Neural crest cell (in vitro differentiated cells): ENCODE measurements around the gene TUBGCP3. TPM values are rescaled to one million over a fixed set of nuclear protein-coding genes. Genes with fewer than 3 reads are reported as not detected.

Source experiments
- DNase-seq: peaks from one replicate; pipeline ENCODE4 v3.0.0; 2021; ENCODE audit warnings: low read depth, mixed read lengths, low spot score
- H3K27ac Mint-ChIP-seq: one replicate; pipeline ENCODE4 v1.8.0; 2021; ENCODE audit warnings: mild to moderate bottlenecking, mixed read lengths; ENCODE audit not compliant: unreplicated experiment
- H3K27me3 Mint-ChIP-seq: 2 replicates; pipeline ENCODE4 v1.8.0; 2021; ENCODE audit warnings: low read depth, mild to moderate bottlenecking, mixed read lengths
- H3K36me3 Mint-ChIP-seq: 2 replicates; pipeline ENCODE4 v1.8.0; 2021; ENCODE audit warnings: low read depth, mild to moderate bottlenecking, mixed read lengths
- H3K4me1 Mint-ChIP-seq: 2 replicates; pipeline ENCODE4 v1.8.0; 2021; ENCODE audit warnings: mixed read lengths
- H3K4me3 Mint-ChIP-seq: one replicate; pipeline ENCODE4 v1.8.0; 2021; ENCODE audit warnings: mild to moderate bottlenecking, mixed read lengths
- H3K9me3 Mint-ChIP-seq: 2 replicates; pipeline ENCODE4 v1.8.0; 2021; ENCODE audit warnings: mixed read lengths
- CTCF ChIP-seq: fragments of 200-600 bp; sonication (generic); conservative IDR thresholded peaks from 2 replicates; pipeline ENCODE4 v1.5.0; 2021; ENCODE audit warnings: antibody characterized with exemption, mild to moderate bottlenecking
- total RNA-seq: library from RNA; stranded (reverse); gene quantifications from 2 replicates; pipeline ENCODE4 v1.2.1, GENCODE V29; 2021

The TUBGCP3 gene
- total RNA-seq, 1 donor from 2014 or later: 43.9 TPM

GRCh38 chr13:112608212-112608611 lies 20.3 kb upstream of the TUBGCP3 start:
- Mint-ChIP-seq H3K4me3 (no peak overlapping the region), H3K9me3 (no peaks in the 10 kb centered on the region), H3K36me3 (no peaks in the 10 kb centered on the region), H3K27ac (no peak overlapping the region), H3K27me3 (peaks cover 24% of the 10 kb centered on the region), H3K4me1 (peaks cover 12% of the 10 kb centered on the region)
- TF ChIP-seq CTCF: no peak
- DNase-seq: no peak

DNA sequence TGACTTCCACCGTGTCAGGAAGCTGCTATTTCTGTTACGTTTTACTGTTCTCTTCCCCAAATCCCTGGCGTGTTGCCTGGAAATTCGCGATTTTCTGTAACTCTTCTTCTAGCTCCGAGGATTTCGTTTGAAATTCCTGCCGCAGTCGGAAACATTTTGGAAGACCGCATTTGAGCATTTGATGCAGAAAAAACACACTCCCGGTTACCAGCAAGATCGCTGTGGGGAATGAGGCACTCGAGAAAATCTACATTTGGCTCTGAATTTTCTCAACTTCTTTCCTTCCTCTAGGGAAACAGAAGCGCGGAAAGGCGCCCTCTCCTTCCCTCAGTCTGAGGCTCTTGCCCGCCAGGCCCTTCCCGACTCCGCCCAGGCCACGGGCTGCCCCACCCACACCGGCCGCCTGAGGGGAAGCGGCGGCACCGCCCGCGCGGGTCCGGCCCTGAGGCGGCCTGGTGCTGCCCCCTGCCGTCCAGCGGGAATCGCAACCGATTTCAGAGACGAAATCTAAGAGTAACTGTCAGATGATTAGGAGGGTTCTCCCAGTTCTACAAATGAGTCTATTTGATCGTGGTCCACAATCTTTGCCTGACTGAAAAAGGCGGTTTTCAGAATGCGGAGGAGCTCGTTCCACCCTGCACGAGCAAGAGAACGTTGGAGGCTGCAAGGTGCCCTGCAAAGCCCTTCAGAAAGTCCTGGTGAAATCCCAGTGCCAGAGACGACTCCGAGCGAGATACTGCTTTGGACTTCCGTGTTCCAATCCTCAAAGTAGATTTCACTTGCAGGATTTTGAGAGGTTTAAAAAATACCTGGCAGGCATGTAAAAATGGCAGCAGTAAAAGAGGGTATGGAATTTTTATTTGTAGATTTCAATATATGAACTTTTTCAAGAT lies 18.4 kb upstream of the TUBGCP3 start:
- Mint-ChIP-seq H3K4me1 (peaks cover 24% of the 10 kb centered on the region), H3K4me3 (peak overlapping the region; percentile 84), H3K27me3 (peaks cover 21% of the 10 kb centered on the region), H3K36me3 (no peaks in the 10 kb centered on the region), H3K9me3 (no peaks in the 10 kb centered on the region), H3K27ac (peak overlapping the region; percentile 94)
- DNase-seq: peak; percentile 96
- peak; percentile 98 for TF ChIP-seq CTCF

GRCh38 chr13:112605531-112605990 lies 17.6 kb upstream of the TUBGCP3 start:
- Mint-ChIP-seq H3K27ac (peak overlapping the region; percentile 94), H3K27me3 (peaks cover 21% of the 10 kb centered on the region)
- TF ChIP-seq CTCF: no peak

GRCh38 chr13:112603641-112604225 lies 15.8 kb upstream of the TUBGCP3 start:
- no peak for DNase-seq
- no peak overlapping the region for H3K4me3 Mint-ChIP-seq
- no peak overlapping the region for H3K27ac Mint-ChIP-seq
- peaks cover 21% of the 10 kb centered on the region for H3K27me3 Mint-ChIP-seq
- no peaks in the 10 kb centered on the region for H3K36me3 Mint-ChIP-seq
- H3K4me1 Mint-ChIP-seq: peaks cover 24% of the 10 kb centered on the region
- no peaks in the 10 kb centered on the region for H3K9me3 Mint-ChIP-seq
- TF ChIP-seq CTCF: no peak

More at GRCh38 chr13:112605531-112605990, 17.6 kb upstream of the TUBGCP3 start:
- Mint-ChIP-seq H3K9me3 (no peaks in the 10 kb centered on the region), H3K4me1 (peaks cover 24% of the 10 kb centered on the region), H3K4me3 (peak overlapping the region; percentile 84), H3K36me3 (no peaks in the 10 kb centered on the region)
- DNase-seq: no peak

DNA sequence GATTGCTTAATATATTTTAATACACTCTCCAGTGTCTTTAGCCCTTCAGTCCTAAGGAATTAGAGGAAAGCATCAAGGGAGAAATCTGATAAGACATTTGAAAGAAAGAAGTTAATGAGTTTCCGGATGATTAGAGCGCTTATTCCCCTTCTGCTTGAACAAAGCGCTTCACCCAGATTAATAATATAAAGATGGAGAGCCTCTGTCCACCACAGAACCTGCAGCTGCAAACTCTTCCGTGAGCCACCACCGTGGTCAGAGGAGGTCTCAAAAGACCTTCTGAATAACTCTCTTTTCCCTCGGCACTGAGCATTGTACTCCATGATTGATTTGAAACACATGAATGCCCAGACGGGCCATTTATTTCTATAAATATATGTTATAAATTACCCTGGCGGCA lies 14.2 kb upstream of the TUBGCP3 start:
- no peak for DNase-seq
- Mint-ChIP-seq H3K36me3 (no peaks in the 10 kb centered on the region), H3K27me3 (peaks cover 10% of the 10 kb centered on the region), H3K27ac (no peak overlapping the region), H3K4me1 (peaks cover 24% of the 10 kb centered on the region), H3K9me3 (no peaks in the 10 kb centered on the region), H3K4me3 (no peak overlapping the region)
- no peak for TF ChIP-seq CTCF
